Heart left ventricle (tissue), 13 donors: ENCODE measurements around the gene SSR4.

ENCODE experiments used
- CTCF ChIP-seq, 12 donors: fragments of 200-600 bp; sonication (generic) in 4 of 12; IDR thresholded peaks; one replicate each; pipeline versions ENCODE4 v1.5.0 to v1.8.0; 2018 to 2022; ENCODE audit warnings: antibody characterized with exemption in 12 of 12, mild to moderate bottlenecking in 5 of 12
- POLR2A ChIP-seq, 2 donors: fragments of 450-650 bp; IDR thresholded peaks; one replicate each; pipeline ENCODE4 v1.6.1; 2017; ENCODE audit warnings: antibody characterized with exemption in 2 of 2, mild to moderate bottlenecking in 2 of 2, moderate library complexity in 2 of 2
- donor health status: ischemic (EF 13 %, LVEDD 7.1; RV severe dilation, severe dysfunction).
- donor health status: DM: no; HTN: yes; CAD: no.
- donor health status: DM: no; HTN: no; CAD: no.
- donor health status: ischemic (EF 25% LVEDD 6.9; RV normal size, moderate dysfunction).
- donor health status: ischemic (EF 25% LVEDD 5.7; RV mildly dilated, moderate dysfunction).
- donor health status: ischemic (EF 35%, LVEDD 5.7; RV mildly dilated, moderate dysfunction).
- donor health status: nonischemic (EF 11% LVEDD 7.7; RV severe dilation, severe dysfunction).
- donor health status: DM: yes; HTN: yes; CAD: no.
- donor health status: PGD.
- donor health status: ischemic (EF 29% LVEDD 5.4; RV normal size, mild dysfunction).
- donor health status: nonischemic (EF 23%, LVEDD 6.1; RV moderate dilation, normal function).

DNA sequence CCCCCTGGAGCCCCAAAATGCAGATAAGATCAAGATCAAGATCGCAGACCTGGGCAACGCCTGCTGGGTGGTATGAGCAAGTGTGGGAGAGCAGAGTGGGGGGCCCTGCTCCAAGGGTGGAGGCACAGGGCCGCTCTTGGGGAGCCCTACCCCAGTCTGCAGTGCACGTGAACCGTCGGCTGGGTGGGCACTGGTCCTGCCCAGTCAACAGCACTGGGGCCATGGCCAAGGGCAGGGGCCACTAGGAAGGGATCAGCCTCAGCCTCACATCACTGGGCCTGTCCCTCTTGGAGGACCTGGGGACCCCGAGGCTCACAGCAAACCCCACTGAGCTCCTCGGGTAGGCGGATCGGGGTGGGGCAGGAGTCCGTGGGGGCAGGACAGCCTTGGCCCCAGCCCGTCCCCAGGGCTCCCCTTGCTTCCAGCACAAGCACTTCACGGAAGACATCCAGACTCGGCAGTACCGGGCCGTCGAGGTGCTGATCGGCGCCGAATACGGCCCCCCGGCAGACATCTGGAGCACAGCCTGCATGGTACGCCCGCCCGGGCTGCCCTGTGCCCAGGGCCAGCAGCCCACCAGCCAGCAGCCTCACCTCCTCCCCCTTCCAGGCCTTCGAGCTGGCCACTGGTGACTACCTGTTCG lies 10.0 kb upstream of the SSR4 start:
- TF ChIP-seq CTCF (IDR thresholded peaks at IDR 0.05) (no peak), POLR2A (IDR thresholded peaks at IDR 0.05) (no peak)
